ENCODE results near the gene ARGFX.

Gene ARGFX

GRCh38 chr3:121601212-121601812 lies 33.6 kb downstream of the ARGFX start:
- no peak for DNase-seq

- no peak for DNase-seq
These were observed 37.0 kb downstream of the ARGFX start for GRCh38 chr3:121604759-121605158.

- no peak for DNase-seq
These were observed 38.4 kb downstream of the ARGFX start for GRCh38 chr3:121606106-121606505.

Data from retina (tissue), 1 donor.